ENCODE measurements around the gene ERGIC1.
"Not testable (repeated sequence)": the region's sequence is repeated elsewhere in the genome, so short reads cannot be mapped to it uniquely, and the experiment has no call there.

Gene ERGIC1

DNA sequence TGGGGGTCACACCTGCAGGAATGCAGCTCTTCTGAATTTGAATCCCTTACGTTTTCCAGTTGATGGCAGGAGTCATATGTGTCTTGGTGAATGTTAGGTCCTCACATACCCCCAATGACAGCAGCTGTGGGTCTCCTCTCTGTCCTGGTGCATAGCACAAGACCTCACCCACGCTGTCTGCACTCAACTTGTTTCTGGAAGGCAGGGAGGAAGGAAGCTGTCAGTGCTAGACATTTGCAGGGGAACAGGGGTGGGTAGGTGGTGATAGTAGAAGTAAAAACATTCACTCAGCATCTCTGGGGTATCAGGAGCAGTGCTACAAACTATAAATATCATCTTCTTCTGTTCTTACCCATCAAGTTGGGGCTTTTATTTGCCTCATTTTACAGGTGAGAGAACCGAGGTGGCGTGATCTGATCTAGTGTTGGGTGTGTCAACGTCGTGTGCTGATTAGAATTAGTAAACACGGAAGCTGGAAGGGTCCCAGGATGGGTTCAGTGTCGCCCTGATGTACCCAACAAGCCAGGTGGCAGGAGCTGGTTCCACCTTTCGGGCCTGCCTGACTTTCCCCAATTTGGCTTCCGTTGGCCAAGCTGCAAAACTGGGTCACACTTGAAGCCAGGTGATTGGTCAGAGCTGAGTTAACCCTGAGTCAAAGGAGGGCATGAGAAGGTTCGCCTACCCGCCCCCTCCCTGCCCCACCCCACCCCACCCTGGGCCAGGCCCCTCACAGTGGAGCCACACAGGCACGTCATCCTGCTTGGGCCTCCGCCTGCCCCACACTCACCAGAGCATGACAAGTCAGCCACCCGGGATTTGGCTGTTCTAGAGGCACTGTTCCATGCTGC lies 15.8 kb downstream of the ERGIC1 start:
- DNase-seq = no peak

DNA sequence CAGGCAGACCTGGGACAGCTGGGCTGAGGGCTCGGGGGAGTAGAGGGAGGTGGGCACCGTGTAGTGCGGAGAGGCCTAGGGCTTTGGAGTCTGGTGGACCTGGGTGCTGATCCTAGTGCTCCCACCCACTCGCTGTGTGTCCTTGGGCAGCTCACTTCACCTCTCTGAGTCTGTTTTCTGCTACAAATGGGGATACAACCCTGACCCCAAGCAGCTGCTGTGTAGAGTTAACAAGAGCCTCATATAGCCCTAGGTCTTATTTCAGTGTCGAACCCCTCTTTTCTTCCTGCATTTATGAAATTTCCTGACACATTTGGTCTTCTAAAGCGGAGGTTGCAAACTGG lies 16.4 kb downstream of the ERGIC1 start:
- DNase-seq = no peak

- DNase-seq = not testable (repeated sequence)
Measured at GRCh38 chr5:172851254-172851653, 17.2 kb downstream of the ERGIC1 start.

DNA sequence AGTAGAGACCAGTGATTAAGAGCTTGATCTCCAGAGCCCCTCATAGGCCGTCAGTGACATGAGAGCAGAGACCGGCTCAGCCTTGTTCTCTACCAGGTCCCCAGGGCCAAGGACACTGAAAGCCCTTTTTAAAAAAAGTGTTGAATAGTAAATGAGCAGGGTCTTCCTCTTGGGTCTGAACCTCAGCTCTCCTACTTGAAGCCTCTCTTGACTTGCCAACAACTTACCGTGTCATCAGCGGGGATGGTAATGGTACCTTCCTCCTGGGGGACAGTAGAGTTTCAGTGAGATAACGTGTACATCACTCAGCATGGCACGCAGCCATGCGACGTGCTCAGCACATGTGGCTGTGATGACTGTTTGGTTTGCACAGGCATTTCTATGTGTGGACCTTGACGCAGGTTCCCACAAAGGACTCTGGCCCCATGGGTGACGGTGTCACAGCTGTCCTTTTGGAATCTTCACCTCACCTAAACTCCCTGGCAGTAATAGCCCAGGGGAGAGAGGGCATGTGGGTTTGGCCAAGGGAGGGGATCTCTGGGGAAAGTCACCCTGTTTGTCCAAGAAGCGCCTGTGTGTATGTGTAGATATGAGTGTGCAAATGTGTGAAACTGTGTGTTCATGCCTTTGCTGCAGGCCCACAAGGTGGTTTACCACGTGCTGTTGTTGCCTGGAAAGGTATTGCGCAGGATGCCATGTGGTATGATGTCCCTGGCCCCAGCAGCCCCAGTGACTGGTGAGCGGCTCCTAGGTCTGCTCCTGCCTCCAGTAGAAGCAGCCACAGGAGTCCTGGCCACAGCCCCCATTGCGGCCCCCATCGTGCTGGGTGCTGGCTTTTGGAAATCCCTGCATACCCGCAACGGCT lies 18.7 kb downstream of the ERGIC1 start:
- DNase-seq = no peak

GRCh38 chr5:172853355-172853975 lies 19.4 kb downstream of the ERGIC1 start:
- DNase-seq = no peak

DNA sequence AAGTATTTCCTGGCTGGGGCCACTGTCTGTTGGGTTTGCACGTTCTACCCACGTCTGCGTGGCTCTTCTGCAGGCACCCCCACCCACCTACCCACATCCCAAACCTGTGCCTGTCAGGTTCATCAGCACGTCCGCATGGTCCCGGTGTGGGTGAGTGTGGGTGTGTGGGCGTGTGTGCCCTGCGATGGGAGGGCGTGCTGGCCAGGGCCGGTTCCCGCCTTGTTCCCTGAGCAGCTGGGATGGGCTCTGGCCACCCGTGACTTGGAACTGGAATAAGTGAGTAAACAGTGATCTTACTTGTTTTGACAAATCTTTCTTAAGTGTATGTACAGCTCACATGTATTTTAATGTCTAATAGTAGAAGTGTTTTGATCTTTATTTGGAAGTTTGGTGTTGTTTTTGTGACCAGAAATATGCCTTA lies 20.4 kb downstream of the ERGIC1 start:
- DNase-seq = no peak

GRCh38 chr5:172854971-172855370 lies 20.9 kb downstream of the ERGIC1 start:
- no peak for DNase-seq

GRCh38 chr5:172855597-172856292 lies 21.7 kb downstream of the ERGIC1 start:
- DNase-seq = no peak

DNA sequence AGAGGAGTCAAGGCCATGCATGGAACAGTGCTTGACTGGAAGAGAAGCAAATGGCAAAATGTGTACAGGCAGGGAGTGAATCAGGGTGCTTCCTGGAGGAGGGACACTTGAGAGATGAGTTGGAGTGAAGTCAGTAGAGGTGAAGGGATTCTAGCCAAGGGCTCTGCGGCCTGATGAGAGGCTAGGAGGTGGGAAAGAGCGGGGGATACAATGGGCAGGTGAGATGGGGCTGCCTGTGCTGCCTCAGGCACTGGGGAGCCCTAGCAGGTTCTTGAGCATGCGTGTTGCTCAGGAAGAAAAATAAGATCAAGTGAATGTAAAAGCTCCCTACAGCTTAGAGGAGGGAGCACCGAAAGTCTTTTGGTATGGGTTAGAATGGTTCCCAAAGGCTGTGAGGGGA lies 22.3 kb downstream of the ERGIC1 start:
- DNase-seq = no peak

GRCh38 chr5:172857982-172858381 lies 23.9 kb downstream of the ERGIC1 start:
- DNase-seq = no peak

GRCh38 chr5:172858511-172858989 lies 24.5 kb downstream of the ERGIC1 start:
- no peak for DNase-seq

- no peak for DNase-seq
Measured at GRCh38 chr5:172858990-172859811, 25.1 kb downstream of the ERGIC1 start.

DNA sequence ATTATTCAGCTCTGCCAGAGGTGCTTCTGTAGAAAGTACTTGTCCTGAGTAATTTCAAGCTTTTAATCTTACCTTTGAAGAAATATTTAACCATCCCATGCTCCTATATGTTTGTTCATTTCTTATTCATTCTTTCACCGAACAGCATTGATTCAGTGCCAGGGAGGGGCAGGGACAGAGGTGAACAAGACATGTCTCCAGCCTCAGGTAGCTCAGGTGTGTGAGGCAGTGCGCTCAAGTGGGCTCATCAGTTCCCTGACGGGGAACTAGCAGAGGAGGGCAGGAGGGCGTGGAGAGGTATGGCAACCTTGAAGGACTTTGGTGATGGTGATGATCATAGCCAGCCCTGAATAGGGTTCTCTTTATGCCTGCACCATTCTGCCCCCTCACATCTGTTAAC lies 25.9 kb downstream of the ERGIC1 start:
- DNase-seq = no peak

DNA sequence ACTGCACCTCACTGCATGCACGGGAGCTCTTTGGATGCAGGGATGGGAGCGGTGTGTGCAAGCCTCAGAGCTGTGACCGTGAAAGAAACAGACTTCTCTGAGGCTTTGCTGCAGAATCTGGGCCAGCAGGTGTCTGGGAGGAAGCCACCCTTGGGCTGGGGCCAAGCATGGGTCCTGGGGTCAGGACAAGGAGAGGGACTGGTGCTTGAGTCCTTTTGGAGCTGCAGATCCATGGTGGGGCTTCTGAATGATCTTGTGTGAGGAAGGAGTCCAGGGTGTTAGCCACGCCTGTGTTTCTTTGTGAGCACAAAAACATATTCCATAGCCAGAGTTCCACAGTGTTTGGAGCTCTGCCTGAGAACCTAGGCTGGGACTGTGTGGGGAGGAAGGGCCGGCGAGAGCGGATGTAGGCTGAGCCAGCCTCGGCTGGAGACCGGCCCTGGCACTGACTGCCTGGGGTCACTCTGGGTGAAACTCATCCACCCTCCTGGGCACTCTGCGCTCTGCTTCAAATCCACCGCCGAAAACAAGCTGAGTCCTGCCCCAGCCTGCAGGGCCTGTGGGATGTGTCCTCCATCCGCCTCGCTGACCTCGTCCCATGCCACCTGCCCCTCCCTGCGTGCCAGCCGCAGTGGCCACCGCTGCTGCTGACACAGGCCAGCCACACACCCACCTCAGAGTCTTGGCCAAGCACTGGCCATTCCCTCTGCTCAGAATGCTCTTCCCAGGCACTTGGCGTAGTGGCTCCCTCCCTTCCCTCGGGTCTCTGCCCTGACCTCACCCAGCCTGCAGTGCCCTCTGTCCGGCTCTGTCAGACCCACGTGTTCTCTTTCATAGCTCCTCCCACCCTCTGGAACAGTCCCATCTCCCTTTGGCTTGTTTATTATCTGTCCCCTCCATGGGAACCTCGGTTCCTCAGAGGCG lies 26.7 kb downstream of the ERGIC1 start:
- no peak for DNase-seq

DNA sequence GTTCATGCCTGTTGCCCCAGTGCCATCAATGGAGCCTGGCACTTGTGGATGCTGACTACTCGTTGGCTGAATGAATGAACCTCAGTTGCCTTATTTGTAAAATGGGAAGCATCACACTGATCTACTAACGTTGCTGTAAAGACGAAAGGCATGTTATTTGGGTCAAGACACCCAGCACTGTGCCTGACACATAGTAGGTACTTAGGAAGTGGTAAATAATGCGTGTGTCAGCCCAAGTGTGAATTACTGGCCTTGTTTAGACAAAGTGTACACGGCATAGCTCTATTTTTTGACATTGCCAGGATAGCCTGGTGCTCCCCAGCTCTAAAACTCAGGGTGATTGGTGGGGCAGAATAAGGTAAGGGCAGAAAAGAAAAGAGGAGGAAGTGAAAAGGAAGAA lies 27.4 kb downstream of the ERGIC1 start:
- no peak for DNase-seq

- no peak for DNase-seq
Measured at GRCh38 chr5:172862165-172862801, 28.2 kb downstream of the ERGIC1 start.

DNA sequence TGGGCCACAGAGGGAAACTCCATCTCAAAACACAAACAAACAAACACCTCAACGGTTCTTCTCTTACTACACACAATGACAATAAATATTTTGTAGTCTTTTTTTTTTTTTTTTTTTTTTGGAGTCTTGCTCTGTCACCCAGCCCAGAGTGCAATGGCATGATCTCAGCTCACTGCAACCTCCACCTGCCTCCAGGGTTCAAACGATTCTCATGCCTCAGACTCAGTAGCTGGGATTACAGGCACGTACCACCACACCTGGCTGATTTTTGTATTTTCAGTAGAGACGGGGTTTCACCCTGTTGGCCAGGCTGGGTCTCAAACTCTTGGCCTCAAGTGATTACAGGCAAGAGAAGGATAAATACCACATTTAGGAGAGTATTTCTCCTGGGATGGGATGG lies 30.1 kb downstream of the ERGIC1 start:
- not testable (repeated sequence) for DNase-seq

- DNase-seq = no peak
Measured at GRCh38 chr5:172864747-172865146, 30.7 kb downstream of the ERGIC1 start.

- no peak for DNase-seq
Measured at GRCh38 chr5:172866378-172866777, 32.3 kb downstream of the ERGIC1 start.
